B cell (primary cell): ENCODE results near the gene KRTAP2-2. TPM values are rescaled to one million over a fixed set of nuclear protein-coding genes. Genes with fewer than 3 reads are reported as not detected.

Experiments used
- ATAC-seq: fragments of 200-7000 bp; cut with Tn5 transposase; one replicate; pipeline ENCODE4 v1.10.0; 2021; ENCODE audit warnings: low read depth, mild to moderate bottlenecking, moderate number of reproducible peaks, moderate library complexity
- CTCF ChIA-PET: fragments of 350-600 bp; sonication (Branson Sonifier 250); formaldehyde crosslinking; loops from one replicate; lab custom pipeline; 2021; ENCODE audit warnings: antibody characterized with exemption, inconsistent platforms; lab: Charles Lee
- POLR2A ChIA-PET: fragments of 350-600 bp; sonication (Branson Sonifier 250); formaldehyde crosslinking; loops from one replicate; lab custom pipeline; 2021; ENCODE audit warnings: antibody characterized with exemption; lab: Charles Lee
- DNase-seq: peaks from one replicate; pipeline ENCODE4 v3.0.0; 2013
- H2AFZ ChIP-seq: 2 replicates; pipeline ENCODE4 v1.6.1; 2012; ENCODE audit warnings: mild to moderate bottlenecking, low read depth, low read length; ENCODE audit not compliant: insufficient read depth, poor library complexity, severe bottlenecking
- H3K27ac ChIP-seq, 2 donors: 1 replicate in 1 of 2; 2 replicates in 1 of 2; pipeline ENCODE4 v1.5.1; 2012 to 2013; ENCODE audit warnings: low read length in 2 of 2, mild to moderate bottlenecking in 2 of 2, moderate library complexity in 1 of 2
- H3K27me3 ChIP-seq, 4 experiments: fragments of 200-600 bp in 1 of 4; sonication (generic) in 1 of 4; replicated peaks in 1 of 4; 1 replicate in 2 of 4; 2 replicates in 2 of 4; pipeline versions ENCODE4 v1.6.1 to v1.7.0; 2013 to 2016; ENCODE audit warnings: low read length in 3 of 4, mild to moderate bottlenecking in 2 of 4, mixed read lengths in 1 of 4, moderate library complexity in 1 of 4; ENCODE audit not compliant: insufficient read depth in 4 of 4, control insufficient read depth in 3 of 4; ENCODE audit errors: control extremely low read depth in 1 of 4
- H3K36me3 ChIP-seq, 2 experiments: replicated peaks in 1 of 2; 1 replicate in 1 of 2; 2 replicates in 1 of 2; pipeline versions ENCODE4 v1.6.1 to v1.7.1; 2013; ENCODE audit warnings: low read length in 1 of 2; ENCODE audit not compliant: insufficient read depth in 2 of 2, control insufficient read depth in 1 of 2; ENCODE audit errors: control extremely low read depth in 1 of 2, extremely low read depth in 1 of 2
- H3K4me1 ChIP-seq, 2 donors: fragments of 200-600 bp in 1 of 2; sonication (generic) in 1 of 2; 1 replicate in 1 of 2; 2 replicates in 1 of 2; pipeline versions ENCODE4 v1.5.1 to v1.6.1; 2013 to 2017; ENCODE audit warnings: low read length in 2 of 2; ENCODE audit not compliant: control insufficient read depth in 2 of 2, insufficient read depth in 2 of 2
- H3K4me2 ChIP-seq: replicated peaks from 2 replicates; pipeline ENCODE3; 2012; ENCODE audit warnings: mild to moderate bottlenecking, low read depth, low read length; ENCODE audit not compliant: poor library complexity, severe bottlenecking
- H3K4me3 ChIP-seq, 5 experiments: fragments of 200-600 bp in 1 of 5; sonication (generic) in 1 of 5; 1 replicate in 3 of 5; 2 replicates in 2 of 5; pipeline versions ENCODE4 v1.5.1 to v1.7.0; 2011 to 2016; ENCODE audit warnings: low read length in 4 of 5, mild to moderate bottlenecking in 4 of 5, low read depth in 2 of 5, control low read depth in 1 of 5, moderate library complexity in 1 of 5; ENCODE audit not compliant: insufficient read depth in 1 of 5; ENCODE audit errors: control extremely low read depth in 1 of 5, extremely low read depth in 1 of 5
- H3K79me2 ChIP-seq: fragments of 200-600 bp; sonication (generic); one replicate; pipeline ENCODE4 v1.6.0; 2016; ENCODE audit warnings: low read length; ENCODE audit not compliant: control insufficient read depth, insufficient read depth
- H3K9ac ChIP-seq: fragments of 200-600 bp; sonication (generic); 2 replicates; pipeline ENCODE4 v1.6.1; 2017; ENCODE audit warnings: mild to moderate bottlenecking, low read length, moderate library complexity
- H3K9me3 ChIP-seq, 3 donors: one replicate each; pipeline versions ENCODE4 v1.6.1 to v1.7.1; 2013; ENCODE audit warnings: low read length in 2 of 3; ENCODE audit not compliant: control insufficient read depth in 2 of 3, insufficient read depth in 1 of 3; ENCODE audit errors: control extremely low read depth in 1 of 3
- H4K20me1 ChIP-seq: 2 replicates; pipeline ENCODE4 v1.6.0; 2012; ENCODE audit warnings: mild to moderate bottlenecking, low read length; ENCODE audit not compliant: insufficient read depth, control insufficient read depth, poor library complexity, severe bottlenecking
- H3K27ac Mint-ChIP-seq: one replicate; pipeline ENCODE4 v1.8.0; 2021; ENCODE audit warnings: mixed read lengths
- H3K27me3 Mint-ChIP-seq: one replicate; pipeline ENCODE4 v1.8.0; 2021; ENCODE audit warnings: mixed read lengths
- H3K4me1 Mint-ChIP-seq: one replicate; pipeline ENCODE4 v1.8.0; 2021; ENCODE audit warnings: mixed read lengths
- H3K4me3 Mint-ChIP-seq: one replicate; pipeline ENCODE4 v1.8.0; 2021; ENCODE audit warnings: mixed read lengths
- H3K9me3 Mint-ChIP-seq: one replicate; pipeline ENCODE4 v1.8.0; 2022; ENCODE audit warnings: mixed read lengths; ENCODE audit not compliant: insufficient read depth
- whole genome bisulfite sequencing: methylation state at CpG from one replicate; pipeline ENCODE4 v1.1.5; 2013; ENCODE audit warnings: missing lambda C conversion rate; ENCODE audit not compliant: insufficient coverage; 5-methylcytosine and 5-hydroxymethylcytosine counted together
- intact Hi-C: fragments of 100-400 bp; cut with micrococcal nuclease; formaldehyde crosslinking; loops from one replicate; pipeline ENCODE4 v1.10.0; 2022
- polyA plus RNA-seq: library from polyadenylated mRNA; depleted of rRNA; stranded (reverse); fragments of >200 nt; gene quantifications from 2 replicates; pipeline ENCODE4 v1.2.3, GENCODE V29; 2012
- small RNA-seq: library from RNA; depleted of rRNA; stranded (forward); fragments of <200 nt; gene quantifications from one replicate; pipeline ENCODE3, GENCODE V24; 2012; ENCODE audit warnings: low replicate concordance, low read depth; ENCODE audit not compliant: insufficient read length
- total RNA-seq, 2 donors: library from RNA; stranded (reverse); fragments of 120-200 nt in 1 of 2; gene quantifications; 1 replicate in 1 of 2; 2 replicates in 1 of 2; pipeline versions ENCODE4 v1.2.3 to v1.2.4, GENCODE V29; 2013 to 2022
- TF ChIP-seq, protein P1 (sequence below): fragments of 200-600 bp; IDR thresholded peaks from one replicate; pipeline ENCODE4 v1.8.0; 2022; ENCODE audit warnings: antibody characterized with exemption, mild to moderate bottlenecking

KRTAP2-2 gene
- total and polyA plus RNA-seq, 2 donors (not counting 1 experiment from before 2014, with no cell fraction given): not detected

GRCh38 chr17:41008811-41009210, 46.2 kb downstream of the KRTAP2-2 start, which contains the start of gene KRTAP3-1:
Gene KRTAP3-1, minus strand, starts transcription at chr17:41009128. Its CDS starts 54 bp downstream, at chr17:41009074.
- TF ChIP-seq, protein P1, sequence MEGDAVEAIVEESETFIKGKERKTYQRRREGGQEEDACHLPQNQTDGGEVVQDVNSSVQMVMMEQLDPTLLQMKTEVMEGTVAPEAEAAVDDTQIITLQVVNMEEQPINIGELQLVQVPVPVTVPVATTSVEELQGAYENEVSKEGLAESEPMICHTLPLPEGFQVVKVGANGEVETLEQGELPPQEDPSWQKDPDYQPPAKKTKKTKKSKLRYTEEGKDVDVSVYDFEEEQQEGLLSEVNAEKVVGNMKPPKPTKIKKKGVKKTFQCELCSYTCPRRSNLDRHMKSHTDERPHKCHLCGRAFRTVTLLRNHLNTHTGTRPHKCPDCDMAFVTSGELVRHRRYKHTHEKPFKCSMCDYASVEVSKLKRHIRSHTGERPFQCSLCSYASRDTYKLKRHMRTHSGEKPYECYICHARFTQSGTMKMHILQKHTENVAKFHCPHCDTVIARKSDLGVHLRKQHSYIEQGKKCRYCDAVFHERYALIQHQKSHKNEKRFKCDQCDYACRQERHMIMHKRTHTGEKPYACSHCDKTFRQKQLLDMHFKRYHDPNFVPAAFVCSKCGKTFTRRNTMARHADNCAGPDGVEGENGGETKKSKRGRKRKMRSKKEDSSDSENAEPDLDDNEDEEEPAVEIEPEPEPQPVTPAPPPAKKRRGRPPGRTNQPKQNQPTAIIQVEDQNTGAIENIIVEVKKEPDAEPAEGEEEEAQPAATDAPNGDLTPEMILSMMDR: no peak
- no peaks in the 10 kb centered on the region for H3K27me3 ChIP-seq
- ChIA-PET CTCF (no interaction called here), POLR2A (no interaction called here)
- intact Hi-C loops: no loop called here
- no peak within 1 kb of the TSS for H3K27ac ChIP-seq
- H3K4me1 ChIP-seq: no peaks in the 10 kb centered on the region
- no peak within 1 kb of the TSS for H3K4me2 ChIP-seq
- DNase-seq (no peak), ATAC-seq (no peak)
- H3K4me3 ChIP-seq: no peak within 1 kb of the TSS
- no peaks in the 10 kb centered on the region for H3K36me3 ChIP-seq
- H4K20me1 ChIP-seq: no peaks in the 10 kb centered on the region
- no peak within 1 kb of the TSS for H3K27ac Mint-ChIP-seq
- no peaks in the 10 kb centered on the region for H3K9me3 ChIP-seq
- no peaks in the 10 kb centered on the region for H3K4me1 Mint-ChIP-seq
- peaks cover 20% of the 10 kb centered on the region for H3K27me3 Mint-ChIP-seq
- no peak within 1 kb of the TSS for H3K9ac ChIP-seq
- 95% methylated on average over 3 of the region's 8 CpGs for WGBS
- no peaks in the 10 kb centered on the region for H3K9me3 Mint-ChIP-seq
- H3K4me3 Mint-ChIP-seq: no peak within 1 kb of the TSS
- H2AFZ ChIP-seq: no peak within 1 kb of the TSS
- H3K79me2 ChIP-seq: no peaks in the 10 kb centered on the region

Small RNA genes lying within 50 kb of the gene (small RNA-seq; reads per million reads assigned to genes)
- not detected for gene KRTAP3-4P

Other genes with a start within 250 kb of the KRTAP2-2 start
Only the 30 nearest of the 37 such genes appear.
- not detected in 2 replicates for gene KRT20, start 170.0 kb downstream of the KRTAP2-2 start, total RNA-seq
- not detected in 2 replicates for gene KRT20, start 170.0 kb downstream of the KRTAP2-2 start, polyA plus RNA-seq
- gene KRT23, start 117.6 kb downstream of the KRTAP2-2 start, total RNA-seq: not detected in 2 replicates
- gene KRT23, start 117.6 kb downstream of the KRTAP2-2 start, polyA plus RNA-seq: 0.06 TPM in 1 of 2 replicates, not detected in the other
- not detected in 2 replicates for gene KRT39, start 88.3 kb downstream of the KRTAP2-2 start, total RNA-seq
- gene KRT39, start 88.3 kb downstream of the KRTAP2-2 start, polyA plus RNA-seq: not detected in 2 replicates
- gene KRT40, start 70.9 kb downstream of the KRTAP2-2 start, total RNA-seq: not detected in 2 replicates
- not detected in 2 replicates for gene KRT40, start 70.9 kb downstream of the KRTAP2-2 start, polyA plus RNA-seq
- not detected in 2 replicates for gene KRTAP3-3, start 61.1 kb downstream of the KRTAP2-2 start, total RNA-seq
- not detected in 2 replicates for gene KRTAP3-3, start 61.1 kb downstream of the KRTAP2-2 start, polyA plus RNA-seq
- gene KRTAP3-2, start 55.3 kb downstream of the KRTAP2-2 start, total RNA-seq: not detected in 2 replicates
- not detected in 2 replicates for gene KRTAP3-2, start 55.3 kb downstream of the KRTAP2-2 start, polyA plus RNA-seq
- not detected in 2 replicates for gene KRTAP3-1, start 46.1 kb downstream of the KRTAP2-2 start, total RNA-seq
- gene KRTAP3-1, start 46.1 kb downstream of the KRTAP2-2 start, polyA plus RNA-seq: not detected in 2 replicates
- not detected in 2 replicates for gene KRTAP1-5, start 28.0 kb downstream of the KRTAP2-2 start, total RNA-seq
- not detected in 2 replicates for gene KRTAP1-5, start 28.0 kb downstream of the KRTAP2-2 start, polyA plus RNA-seq
- not detected in 2 replicates for gene KRTAP1-4, start 25.0 kb downstream of the KRTAP2-2 start, total RNA-seq
- not detected in 2 replicates for gene KRTAP1-4, start 25.0 kb downstream of the KRTAP2-2 start, polyA plus RNA-seq
- not detected in 2 replicates for gene KRTAP1-3, start 20.4 kb downstream of the KRTAP2-2 start, total RNA-seq
- gene KRTAP1-3, start 20.4 kb downstream of the KRTAP2-2 start, polyA plus RNA-seq: not detected in 2 replicates
- gene KRTAP1-1, start 13.8 kb downstream of the KRTAP2-2 start, total RNA-seq: not detected in 2 replicates
- gene KRTAP1-1, start 13.8 kb downstream of the KRTAP2-2 start, polyA plus RNA-seq: not detected in 2 replicates
- gene KRTAP2-1, start 7.9 kb downstream of the KRTAP2-2 start, total RNA-seq: not detected in 2 replicates
- gene KRTAP2-1, start 7.9 kb downstream of the KRTAP2-2 start, polyA plus RNA-seq: not detected in 2 replicates
- not detected in 2 replicates for gene KRTAP2-3, start 4.9 kb upstream of the KRTAP2-2 start, total RNA-seq
- gene KRTAP2-3, start 4.9 kb upstream of the KRTAP2-2 start, polyA plus RNA-seq: not detected in 2 replicates
- gene KRTAP2-4, start 10.6 kb upstream of the KRTAP2-2 start, total RNA-seq: not detected in 2 replicates
- gene KRTAP2-4, start 10.6 kb upstream of the KRTAP2-2 start, polyA plus RNA-seq: not detected in 2 replicates
- gene KRTAP4-7, start 28.9 kb upstream of the KRTAP2-2 start, total RNA-seq: not detected in 2 replicates
- not detected in 2 replicates for gene KRTAP4-7, start 28.9 kb upstream of the KRTAP2-2 start, polyA plus RNA-seq
- not detected in 2 replicates for gene KRTAP4-8, start 42.9 kb upstream of the KRTAP2-2 start, total RNA-seq
- not detected in 2 replicates for gene KRTAP4-8, start 42.9 kb upstream of the KRTAP2-2 start, polyA plus RNA-seq
- gene KRTAP4-16, start 47.0 kb upstream of the KRTAP2-2 start, total RNA-seq: not detected in 2 replicates
- gene KRTAP4-16, start 47.0 kb upstream of the KRTAP2-2 start, polyA plus RNA-seq: not detected in 2 replicates
- gene KRTAP4-9, start 50.2 kb upstream of the KRTAP2-2 start, total RNA-seq: not detected in 2 replicates
- gene KRTAP4-9, start 50.2 kb upstream of the KRTAP2-2 start, polyA plus RNA-seq: not detected in 2 replicates
- gene KRTAP4-11, start 63.1 kb upstream of the KRTAP2-2 start, total RNA-seq: not detected in 2 replicates
- not detected in 2 replicates for gene KRTAP4-11, start 63.1 kb upstream of the KRTAP2-2 start, polyA plus RNA-seq
- not detected in 2 replicates for gene KRTAP4-12, start 69.0 kb upstream of the KRTAP2-2 start, total RNA-seq
- gene KRTAP4-12, start 69.0 kb upstream of the KRTAP2-2 start, polyA plus RNA-seq: 0.12 TPM in 1 of 2 replicates, not detected in the other
- gene KRTAP4-6, start 85.3 kb upstream of the KRTAP2-2 start, total RNA-seq: not detected in 2 replicates
- gene KRTAP4-6, start 85.3 kb upstream of the KRTAP2-2 start, polyA plus RNA-seq: not detected in 2 replicates
- not detected in 2 replicates for gene KRTAP4-5, start 94.6 kb upstream of the KRTAP2-2 start, total RNA-seq
- not detected in 2 replicates for gene KRTAP4-5, start 94.6 kb upstream of the KRTAP2-2 start, polyA plus RNA-seq
- not detected in 2 replicates for gene KRTAP4-4, start 105.5 kb upstream of the KRTAP2-2 start, total RNA-seq
- gene KRTAP4-4, start 105.5 kb upstream of the KRTAP2-2 start, polyA plus RNA-seq: not detected in 2 replicates
- not detected in 2 replicates for gene KRTAP4-3, start 113.0 kb upstream of the KRTAP2-2 start, total RNA-seq
- not detected in 2 replicates for gene KRTAP4-3, start 113.0 kb upstream of the KRTAP2-2 start, polyA plus RNA-seq
- not detected in 2 replicates for gene KRTAP4-2, start 123.0 kb upstream of the KRTAP2-2 start, total RNA-seq
- not detected in 2 replicates for gene KRTAP4-2, start 123.0 kb upstream of the KRTAP2-2 start, polyA plus RNA-seq
- not detected in 2 replicates for gene KRTAP4-1, start 129.7 kb upstream of the KRTAP2-2 start, total RNA-seq
- gene KRTAP4-1, start 129.7 kb upstream of the KRTAP2-2 start, polyA plus RNA-seq: not detected in 2 replicates
- not detected in 2 replicates for gene KRTAP9-1, start 134.7 kb upstream of the KRTAP2-2 start, total RNA-seq
- gene KRTAP9-1, start 134.7 kb upstream of the KRTAP2-2 start, polyA plus RNA-seq: not detected in 2 replicates
- gene KRTAP9-2, start 171.4 kb upstream of the KRTAP2-2 start, total RNA-seq: not detected in 2 replicates
- gene KRTAP9-2, start 171.4 kb upstream of the KRTAP2-2 start, polyA plus RNA-seq: not detected in 2 replicates
- not detected in 2 replicates for gene KRTAP9-3, start 177.2 kb upstream of the KRTAP2-2 start, total RNA-seq
- gene KRTAP9-3, start 177.2 kb upstream of the KRTAP2-2 start, polyA plus RNA-seq: not detected in 2 replicates
- gene KRTAP9-8, start 182.8 kb upstream of the KRTAP2-2 start, total RNA-seq: not detected in 2 replicates
- gene KRTAP9-8, start 182.8 kb upstream of the KRTAP2-2 start, polyA plus RNA-seq: not detected in 2 replicates